Progenitor cell of endocrine pancreas (in vitro differentiated cells): ENCODE data around the gene PFDN1. TPM values are rescaled to one million over a fixed set of nuclear protein-coding genes. Genes with fewer than 3 reads are reported as not detected.
A peak's percentile ranks its signal among the peaks of the same experiment; 100 is the strongest.

Experiments
- DNase-seq: peaks from one replicate; pipeline ENCODE4 v3.0.0; 2021; ENCODE audit warnings: low spot score; ENCODE audit not compliant: unreplicated experiment
- H3K27ac Mint-ChIP-seq: 2 replicates; pipeline ENCODE4 v1.8.0; 2021; ENCODE audit warnings: mild to moderate bottlenecking, moderate library complexity, mixed read lengths
- H3K27me3 Mint-ChIP-seq: 2 replicates; pipeline ENCODE4 v1.8.0; 2021; ENCODE audit warnings: mixed read lengths
- H3K36me3 Mint-ChIP-seq: 2 replicates; pipeline ENCODE4 v1.8.0; 2022; ENCODE audit warnings: mixed read lengths; ENCODE audit not compliant: insufficient read depth
- H3K4me1 Mint-ChIP-seq: 2 replicates; pipeline ENCODE4 v1.8.0; 2021; ENCODE audit warnings: low read depth, mixed read lengths
- H3K4me3 Mint-ChIP-seq: 2 replicates; pipeline ENCODE4 v1.8.0; 2021; ENCODE audit warnings: low read depth, mild to moderate bottlenecking, moderate library complexity, mixed read lengths
- H3K9me3 Mint-ChIP-seq: 2 replicates; pipeline ENCODE4 v1.8.0; 2021; ENCODE audit warnings: low read depth, mixed read lengths
- CTCF ChIP-seq: fragments of 200-600 bp; sonication (generic); IDR thresholded peaks from one replicate; pipeline ENCODE4 v1.5.0; 2021; ENCODE audit warnings: antibody characterized with exemption, mild to moderate bottlenecking; ENCODE audit not compliant: unreplicated experiment
- total RNA-seq: library from RNA; stranded (reverse); gene quantifications from 2 replicates; pipeline ENCODE4 v1.2.1, GENCODE V29; 2021

The PFDN1 gene
- total RNA-seq, 1 donor from 2014 or later: 65.1 TPM

- Mint-ChIP-seq H3K4me1 (peaks cover 16% of the 10 kb centered on the region), H3K27ac (peak overlapping the region; percentile 51), H3K27me3 (no peaks in the 10 kb centered on the region), H3K36me3 (peaks cover 3% of the 10 kb centered on the region), H3K9me3 (no peaks in the 10 kb centered on the region), H3K4me3 (no peak overlapping the region)
- no peak for TF ChIP-seq CTCF
- DNase-seq: no peak
Measured at GRCh38 chr5:140293091-140293848, 9.6 kb downstream of the PFDN1 start.

- DNase-seq: no peak
- no peak for TF ChIP-seq CTCF
- Mint-ChIP-seq H3K4me1 (peaks cover 16% of the 10 kb centered on the region), H3K9me3 (no peaks in the 10 kb centered on the region), H3K36me3 (peaks cover 1% of the 10 kb centered on the region), H3K27me3 (no peaks in the 10 kb centered on the region), H3K4me3 (no peak overlapping the region), H3K27ac (peak overlapping the region; percentile 51)
Measured at GRCh38 chr5:140292212-140293036, 10.5 kb downstream of the PFDN1 start.

GRCh38 chr5:140287801-140288521, 14.9 kb downstream of the PFDN1 start:
- Mint-ChIP-seq H3K4me3 (no peak overlapping the region), H3K36me3 (no peaks in the 10 kb centered on the region), H3K4me1 (peaks cover 5% of the 10 kb centered on the region), H3K27ac (no peak overlapping the region), H3K27me3 (no peaks in the 10 kb centered on the region), H3K9me3 (no peaks in the 10 kb centered on the region)
- TF ChIP-seq CTCF: no peak
- no peak for DNase-seq

GRCh38 chr5:140286424-140286823, 16.5 kb downstream of the PFDN1 start:
- no peaks in the 10 kb centered on the region for H3K9me3 Mint-ChIP-seq
- DNase-seq: no peak
- no peak overlapping the region for H3K27ac Mint-ChIP-seq
- TF ChIP-seq CTCF: no peak
- no peak overlapping the region for H3K4me3 Mint-ChIP-seq
- H3K36me3 Mint-ChIP-seq: no peaks in the 10 kb centered on the region
- no peaks in the 10 kb centered on the region for H3K27me3 Mint-ChIP-seq
- H3K4me1 Mint-ChIP-seq: peaks cover 10% of the 10 kb centered on the region

- DNase-seq: no peak
- H3K4me3 Mint-ChIP-seq: no peak overlapping the region
- H3K4me1 Mint-ChIP-seq: peaks cover 10% of the 10 kb centered on the region
- H3K9me3 Mint-ChIP-seq: no peaks in the 10 kb centered on the region
- no peak for TF ChIP-seq CTCF
- H3K27me3 Mint-ChIP-seq: no peaks in the 10 kb centered on the region
- H3K27ac Mint-ChIP-seq: no peak overlapping the region
- H3K36me3 Mint-ChIP-seq: no peaks in the 10 kb centered on the region
Measured at GRCh38 chr5:140284013-140284412, 18.9 kb downstream of the PFDN1 start.
